NB4 (cell line): ENCODE results near the gene PHF12.

Experiments used
- CTCF ChIP-seq: IDR thresholded peaks from one replicate; pipeline ENCODE4 v1.5.1; 2012; ENCODE audit warnings: low read depth, low read length
- MAX ChIP-seq: IDR thresholded peaks from 2 replicates; pipeline ENCODE4 v1.6.1; 2011; ENCODE audit warnings: low read depth, low read length
- MYC ChIP-seq: IDR thresholded peaks from 2 replicates; pipeline ENCODE4 v1.6.1; 2011; ENCODE audit warnings: low read depth, low read length
- POLR2A ChIP-seq: IDR thresholded peaks from 2 replicates; pipeline ENCODE4 v1.6.1; 2011; ENCODE audit warnings: mild to moderate bottlenecking; ENCODE audit not compliant: insufficient read length; ENCODE audit errors: extremely low read depth

- TF ChIP-seq CTCF (no peak), MYC (no peak), POLR2A (no peak), MAX (no peak)
Measured at GRCh38 chr17:28906276-28906675, 45.0 kb downstream of the PHF12 start.
